ENCODE results near the gene TMEM94. TPM values are rescaled to one million over a fixed set of nuclear protein-coding genes. Genes with fewer than 3 reads are reported as not detected.

Gene TMEM94
- total RNA-seq, 1 experiment from 2014 or later = 61.4 TPM

DNA sequence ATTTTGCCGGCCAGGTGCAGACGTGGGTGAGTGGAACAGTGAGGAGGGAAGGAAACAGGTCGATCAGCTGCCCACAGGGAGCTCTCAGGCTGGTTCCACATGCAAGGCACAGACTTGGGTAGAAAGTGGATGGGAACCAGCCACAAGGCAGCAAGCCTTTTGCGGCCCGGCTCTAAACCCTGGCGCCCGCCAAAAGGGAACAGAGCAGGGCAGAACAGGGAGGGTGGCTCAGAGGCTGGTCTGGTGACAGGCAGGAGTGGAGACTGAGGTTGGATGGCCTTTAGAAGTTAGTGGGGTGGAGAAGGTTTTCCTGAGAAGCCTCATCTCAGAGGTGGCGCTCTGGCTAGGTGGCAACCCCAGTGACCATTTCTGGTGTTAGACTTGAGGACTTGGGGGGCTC lies 79.4 kb downstream of the TMEM94 start:
- H3K27me3 ChIP-seq (ENCODE audit: insufficient read depth, low read length) = no peaks in the 10 kb centered on the region
- H4K5ac ChIP-seq (ENCODE audit: insufficient read length, low read depth, low read length) = no peak overlapping the region
- H4K8ac ChIP-seq (replicated peaks; ENCODE audit: insufficient read length, low read depth, low read length) = no peak overlapping the region
- Mint-ChIP-seq H3K27me3 (ENCODE audit: low read depth) (no peaks in the 10 kb centered on the region), H3K9me3 (no peaks in the 10 kb centered on the region), H3K4me3 (no peak overlapping the region; a peak in 1 of 5 replicates), H3K36me3 (ENCODE audit: insufficient read depth in 1 of 3, low read depth in 3 of 3) (peaks cover 3 to 24% (median 13%) of the 10 kb centered on the region in 3 experiments; a peak in 6 of 7 replicates), H3K27ac (no peak overlapping the region; a peak in 1 of 7 replicates), H3K4me1 (peaks cover 8 to 19% of the 10 kb centered on the region in 2 experiments)
- H3K9me3 ChIP-seq (ENCODE audit: control insufficient read depth, low read depth, low read length) = no peaks in the 10 kb centered on the region
- no peaks in the 10 kb centered on the region for H4K20me1 ChIP-seq (ENCODE audit: control insufficient read depth, insufficient read depth, insufficient read length)
- no peaks in the 10 kb centered on the region for H3K79me2 ChIP-seq (ENCODE audit: insufficient read depth, low read length)
- H3K18ac ChIP-seq (ENCODE audit: insufficient read length, low read depth, low read length) = no peak overlapping the region
- H4K91ac ChIP-seq (ENCODE audit: insufficient read length, low read depth, low read length) = no peak overlapping the region
- no peak overlapping the region for H3K23ac ChIP-seq (ENCODE audit: insufficient read length, low read depth, low read length)
- H3K4me1 ChIP-seq (ENCODE audit: insufficient read depth, low read length) = no peaks in the 10 kb centered on the region
- TF ChIP-seq, protein P1, sequence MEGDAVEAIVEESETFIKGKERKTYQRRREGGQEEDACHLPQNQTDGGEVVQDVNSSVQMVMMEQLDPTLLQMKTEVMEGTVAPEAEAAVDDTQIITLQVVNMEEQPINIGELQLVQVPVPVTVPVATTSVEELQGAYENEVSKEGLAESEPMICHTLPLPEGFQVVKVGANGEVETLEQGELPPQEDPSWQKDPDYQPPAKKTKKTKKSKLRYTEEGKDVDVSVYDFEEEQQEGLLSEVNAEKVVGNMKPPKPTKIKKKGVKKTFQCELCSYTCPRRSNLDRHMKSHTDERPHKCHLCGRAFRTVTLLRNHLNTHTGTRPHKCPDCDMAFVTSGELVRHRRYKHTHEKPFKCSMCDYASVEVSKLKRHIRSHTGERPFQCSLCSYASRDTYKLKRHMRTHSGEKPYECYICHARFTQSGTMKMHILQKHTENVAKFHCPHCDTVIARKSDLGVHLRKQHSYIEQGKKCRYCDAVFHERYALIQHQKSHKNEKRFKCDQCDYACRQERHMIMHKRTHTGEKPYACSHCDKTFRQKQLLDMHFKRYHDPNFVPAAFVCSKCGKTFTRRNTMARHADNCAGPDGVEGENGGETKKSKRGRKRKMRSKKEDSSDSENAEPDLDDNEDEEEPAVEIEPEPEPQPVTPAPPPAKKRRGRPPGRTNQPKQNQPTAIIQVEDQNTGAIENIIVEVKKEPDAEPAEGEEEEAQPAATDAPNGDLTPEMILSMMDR (conservative IDR thresholded peaks at IDR 0.05) = no peak
- no peak overlapping the region for H2BK12ac ChIP-seq (ENCODE audit: insufficient read length, low read depth, low read length)
- no peaks in the 10 kb centered on the region for H3K79me1 ChIP-seq (ENCODE audit: insufficient read depth, low read depth, low read length, poor library complexity, severe bottlenecking)
- H2BK20ac ChIP-seq (ENCODE audit: low read depth, low read length, poor library complexity, severe bottlenecking) = no peak overlapping the region
- H2BK5ac ChIP-seq (ENCODE audit: insufficient read length, low read length) = no peak overlapping the region
- no peak overlapping the region for H3K4ac ChIP-seq (ENCODE audit: low read depth, low read length)
- no peak overlapping the region for H3T11ph ChIP-seq (ENCODE audit: low read length)
- H2AK5ac ChIP-seq (ENCODE audit: insufficient read length, low read length) = no peak overlapping the region
- H3K4me2 ChIP-seq (ENCODE audit: insufficient read depth, insufficient read length, low read length) = no peak overlapping the region
- H2BK120ac ChIP-seq (ENCODE audit: low read depth, low read length, poor library complexity, severe bottlenecking) = no peak overlapping the region
- no peak overlapping the region for H2BK15ac ChIP-seq (ENCODE audit: low read depth, low read length)
- no peaks in the 10 kb centered on the region for H3K23me2 ChIP-seq (ENCODE audit: insufficient read length, low read depth, low read length, poor library complexity, severe bottlenecking)
- DNase-seq = no peak
- H2AFZ ChIP-seq (ENCODE audit: low read length) = no peak overlapping the region
- no peak overlapping the region for H3K56ac ChIP-seq (ENCODE audit: insufficient read length, low read depth, low read length)
- no peak overlapping the region for H3K14ac ChIP-seq (ENCODE audit: insufficient read depth, low read length)
- no peak overlapping the region for H3K9ac ChIP-seq (ENCODE audit: extremely low read depth, insufficient read length, low read length)
- H3K27ac ChIP-seq (ENCODE audit: insufficient read length, low read depth, low read length) = no peak overlapping the region
- no CpG with 5 or more reads among the region's 8 CpGs for WGBS (ENCODE audit: extremely low coverage, insufficient read length, low lambda C conversion rate)
